Measurements from ENCODE around the gene CFAP100.

DNA sequence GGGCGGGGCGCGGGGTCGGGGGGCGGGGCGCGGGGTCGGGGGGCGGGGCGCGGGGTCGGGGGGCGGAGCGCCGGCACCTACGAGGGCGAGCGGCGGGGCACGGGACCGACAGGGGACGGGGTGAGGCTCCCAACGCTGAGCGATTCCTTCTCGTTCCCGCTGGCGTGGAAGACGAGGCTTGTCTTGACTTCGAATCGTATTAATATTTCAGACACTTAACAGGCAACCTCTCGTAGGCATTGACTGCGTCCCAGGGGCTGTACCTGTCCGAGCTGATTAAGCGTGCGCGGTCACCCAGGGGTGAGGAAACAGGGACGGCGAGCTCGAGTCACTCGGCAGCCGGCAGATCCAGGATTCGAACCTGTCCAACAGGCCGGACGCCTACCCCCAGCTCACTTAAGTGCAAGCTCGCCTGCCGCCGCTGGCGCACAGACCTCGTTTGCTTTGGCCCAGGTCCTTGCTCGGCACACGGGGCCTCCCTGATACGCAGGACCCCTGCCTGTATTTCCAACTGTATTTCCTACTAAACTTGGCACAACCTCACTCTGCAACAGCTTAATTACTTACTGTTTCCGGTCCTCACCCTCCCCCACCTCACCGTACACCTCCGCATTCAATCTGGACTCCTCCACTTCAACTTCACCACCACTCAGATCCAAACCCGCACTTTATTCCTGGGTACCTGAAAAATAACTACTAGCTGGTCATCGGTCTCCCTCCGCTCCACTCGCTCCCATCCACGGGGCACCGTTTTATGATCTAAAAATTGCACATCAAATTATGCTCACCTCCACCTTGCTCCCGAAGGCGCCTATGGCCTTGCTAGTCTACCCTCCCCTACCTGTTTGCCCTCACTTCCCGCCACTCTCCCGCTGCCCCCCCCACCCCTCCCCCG lies 81.7 kb downstream of the CFAP100 start:
- TF ChIP-seq GATA2 (IDR thresholded peaks at IDR 0.05; ENCODE audit: low read depth, low read length) (no peak), GATA3 (IDR thresholded peaks at IDR 0.05; ENCODE audit: low read depth, low read length) (no peak)
